NCI-H146 treated with DMSO at 0.1 percent for 48 hours (cell line): ENCODE measurements around the gene HIGD1C.
A peak's percentile ranks its signal among the peaks of the same experiment; 100 is the strongest.
"Not testable (repeated sequence)": the region's sequence is repeated elsewhere in the genome, so short reads cannot be mapped to it uniquely, and the experiment has no call there.

Experiments used
- DNase-seq: peaks from one replicate; lab custom pipeline; 2025; ENCODE audit not compliant: unreplicated experiment; lab: John Stamatoyannopoulos, UW

The HIGD1C gene

GRCh38 chr12:50952510-50952909 lies at the start of gene HIGD1C:
TSS of gene HIGD1C (plus strand) at chr12:50952544. CDS start at chr12:50953999, 1,455 bp downstream.
- no peak for DNase-seq

GRCh38 chr12:50908479-50908878 lies 43.9 kb upstream of the HIGD1C start:
- DNase-seq = not testable (repeated sequence)

DNA sequence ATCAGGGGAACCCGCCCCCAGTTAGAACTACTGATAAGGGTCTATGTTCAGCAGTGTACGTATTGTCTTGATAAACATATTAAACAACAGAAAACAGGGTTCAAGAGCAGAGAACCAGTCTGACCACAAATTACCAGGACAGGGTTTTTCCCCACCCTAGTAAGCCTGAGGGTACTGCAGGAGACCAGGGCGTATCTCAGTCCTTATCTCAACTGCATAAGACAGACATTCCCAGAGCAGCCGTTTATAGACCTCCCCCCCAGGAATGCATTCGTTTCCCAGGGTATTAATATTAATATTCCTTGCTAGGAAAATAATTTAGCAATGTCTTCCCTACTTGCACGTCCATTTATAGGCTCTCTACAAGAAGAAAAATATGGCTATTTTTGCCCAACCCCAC lies 40.0 kb upstream of the HIGD1C start:
- not testable (repeated sequence) for DNase-seq

- no peak for DNase-seq
Measured at GRCh38 chr12:50913224-50913623, 39.1 kb upstream of the HIGD1C start.

- DNase-seq = no peak
Measured at GRCh38 chr12:50914872-50915484, 37.4 kb upstream of the HIGD1C start.

DNA sequence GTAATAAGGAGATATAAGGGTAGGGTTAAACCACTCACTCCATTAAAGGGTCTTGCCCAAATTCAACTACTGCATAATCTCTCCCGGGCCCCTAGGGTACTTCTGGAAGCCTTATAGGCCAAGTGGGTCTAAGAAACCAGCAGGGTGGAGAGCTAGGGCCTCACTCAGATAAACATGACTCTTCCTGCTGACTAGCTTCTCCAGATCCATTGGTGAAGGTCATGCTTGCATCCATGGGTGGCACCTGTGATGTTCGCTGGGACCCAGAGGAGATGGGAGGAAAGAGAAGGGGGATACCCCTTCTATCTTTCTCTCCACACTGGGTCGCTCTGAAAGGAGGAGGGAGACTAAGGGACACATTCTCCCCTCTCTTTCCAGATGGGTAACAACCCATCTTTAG lies 36.1 kb upstream of the HIGD1C start:
- DNase-seq = no peak

GRCh38 chr12:50918584-50919316 lies 33.6 kb upstream of the HIGD1C start:
- no peak for DNase-seq

DNA sequence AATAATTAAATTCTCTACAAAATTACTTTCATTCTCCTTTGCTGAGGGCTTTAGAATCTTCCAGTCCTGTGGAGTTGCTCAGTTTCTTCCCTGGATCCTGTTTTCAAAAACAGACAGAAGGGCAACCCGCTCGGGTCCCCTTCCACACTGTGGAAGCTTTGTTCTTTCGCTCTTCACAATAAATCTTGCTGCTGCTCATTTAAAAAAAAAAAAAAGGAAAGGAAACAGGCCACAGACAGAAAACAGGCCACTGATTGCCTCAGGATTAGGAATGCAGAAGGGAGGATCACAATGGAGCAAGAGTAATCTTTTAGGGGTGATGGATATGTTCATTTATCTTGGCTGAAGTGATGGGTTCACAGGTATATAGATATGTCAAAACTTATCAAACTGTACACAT lies 29.5 kb upstream of the HIGD1C start:
- DNase-seq = no peak

DNA sequence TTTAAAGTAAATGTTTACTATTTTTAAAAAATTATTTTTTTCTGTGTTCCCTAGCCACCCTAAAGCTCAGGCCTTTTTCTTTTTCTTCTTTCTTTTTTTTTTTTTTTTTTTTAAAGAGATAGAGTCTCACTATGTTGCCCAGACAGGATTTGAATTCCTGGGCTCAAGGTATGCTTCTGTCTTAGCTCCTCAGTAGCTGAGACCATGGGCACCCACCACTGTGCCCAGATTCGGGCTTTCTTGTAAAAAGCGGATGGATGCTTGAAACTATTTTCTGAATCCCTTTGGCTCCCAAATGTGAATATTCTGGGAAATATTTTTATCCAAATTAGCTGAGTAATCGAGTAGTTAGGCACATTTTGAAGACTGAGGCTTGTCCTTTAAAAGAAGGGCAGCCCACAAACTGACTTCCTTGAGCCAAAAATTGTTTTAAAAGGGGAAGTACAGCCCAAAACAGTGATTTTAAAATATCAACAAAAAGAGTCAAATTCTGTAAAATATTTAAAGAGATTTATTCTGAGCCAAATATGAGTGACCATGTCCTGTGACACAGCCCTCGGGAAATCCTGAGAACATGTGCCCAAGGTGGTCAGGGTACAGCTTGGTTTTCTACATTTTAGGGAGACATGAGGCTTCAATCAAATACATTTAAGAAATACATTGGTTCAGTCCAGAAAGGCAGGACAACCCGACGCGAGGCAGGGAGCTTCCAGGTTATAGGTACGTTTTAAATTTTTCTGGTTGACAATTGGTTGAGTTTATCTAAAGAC lies 28.8 kb upstream of the HIGD1C start:
- DNase-seq = no peak

DNA sequence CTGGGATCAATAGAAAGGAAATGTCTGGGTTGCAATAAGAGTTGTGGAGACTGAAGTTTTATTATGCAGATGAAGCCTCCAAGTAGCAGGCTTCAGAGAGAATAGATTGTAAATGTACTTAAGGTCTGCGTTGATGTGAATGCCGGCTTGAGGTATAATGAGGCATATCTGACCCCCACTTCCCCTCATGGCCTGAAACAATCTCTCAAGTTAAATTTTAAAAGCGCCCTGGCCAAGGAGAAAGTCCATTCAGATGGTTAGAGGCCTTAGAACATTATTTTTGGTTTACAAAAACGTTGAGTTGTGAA lies 28.3 kb upstream of the HIGD1C start:
- DNase-seq = peak; percentile 73

DNA sequence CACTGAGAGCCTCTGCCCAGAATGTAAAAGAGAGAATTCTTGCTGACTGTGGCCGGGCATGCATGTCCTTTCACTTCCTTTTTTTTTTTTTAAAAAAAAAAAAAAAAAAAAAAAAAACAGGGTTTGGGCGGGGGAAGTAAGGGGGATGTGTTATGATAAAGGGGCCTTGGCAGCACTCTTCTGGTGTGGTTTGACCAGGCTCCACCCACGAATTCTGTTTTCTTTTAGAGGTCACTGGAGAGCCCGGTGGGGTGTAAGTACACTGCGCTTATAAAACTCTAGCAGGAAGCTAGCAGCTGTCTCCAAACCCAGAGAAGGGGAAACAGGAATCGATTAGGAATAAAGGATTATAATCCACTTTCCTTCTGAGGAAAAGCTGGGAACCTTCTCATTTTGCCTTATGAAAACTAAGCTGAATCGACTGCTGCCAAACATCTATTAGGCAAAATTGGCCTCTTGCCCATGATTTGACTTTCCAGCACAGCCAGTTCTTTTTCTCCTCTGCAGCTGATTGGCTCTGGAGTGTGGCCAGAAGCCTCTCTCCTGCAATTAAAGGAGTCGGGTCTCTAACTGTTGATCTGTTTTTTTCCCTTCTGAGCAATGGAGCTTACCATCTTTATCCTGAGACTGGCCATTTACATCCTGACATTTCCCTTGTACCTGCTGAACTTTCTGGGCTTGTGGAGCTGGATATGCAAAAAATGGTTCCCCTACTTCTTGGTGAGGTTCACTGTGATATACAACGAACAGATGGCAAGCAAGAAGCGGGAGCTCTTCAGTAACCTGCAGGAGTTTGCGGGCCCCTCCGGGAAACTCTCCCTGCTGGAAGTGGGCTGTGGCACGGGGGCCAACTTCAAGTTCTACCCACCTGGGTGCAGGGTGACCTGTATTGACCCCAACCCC lies 27.7 kb upstream of the HIGD1C start:
- DNase-seq = peak; percentile 90

DNA sequence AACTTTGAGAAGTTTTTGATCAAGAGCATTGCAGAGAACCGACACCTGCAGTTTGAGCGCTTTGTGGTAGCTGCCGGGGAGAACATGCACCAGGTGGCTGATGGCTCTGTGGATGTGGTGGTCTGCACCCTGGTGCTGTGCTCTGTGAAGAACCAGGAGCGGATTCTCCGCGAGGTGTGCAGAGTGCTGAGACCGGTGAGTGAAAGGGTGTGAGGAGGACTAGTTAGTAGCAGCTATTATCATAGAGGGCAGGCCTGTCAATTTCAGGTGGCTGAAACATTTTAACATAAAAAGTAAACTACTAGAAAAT lies 27.0 kb upstream of the HIGD1C start:
- no peak for DNase-seq

DNA sequence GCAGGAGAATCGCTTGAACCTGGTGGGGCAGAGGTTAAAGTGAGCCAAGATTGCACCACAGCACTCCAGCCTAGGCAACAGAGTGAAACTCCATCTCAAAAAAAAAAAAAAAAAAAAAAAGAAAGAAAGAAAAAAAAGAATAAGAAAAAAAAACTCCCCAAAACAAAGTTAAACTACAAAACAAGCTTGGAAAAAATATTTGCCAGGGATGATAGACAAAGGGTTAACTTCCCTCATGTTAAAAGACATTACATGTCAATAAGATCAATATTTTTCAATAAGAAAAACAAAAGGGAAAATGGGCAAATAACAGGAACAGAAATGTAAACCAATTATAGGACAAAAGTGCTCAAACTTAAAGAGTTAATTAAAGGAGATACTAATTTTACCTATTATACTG lies 26.4 kb upstream of the HIGD1C start:
- DNase-seq = no peak

- no peak for DNase-seq
Measured at GRCh38 chr12:50926415-50926814, 25.9 kb upstream of the HIGD1C start.

- DNase-seq = not testable (repeated sequence)
Measured at GRCh38 chr12:50926932-50927331, 25.4 kb upstream of the HIGD1C start.

GRCh38 chr12:50927356-50927755 lies 25.0 kb upstream of the HIGD1C start:
- DNase-seq = no peak

- DNase-seq = no peak
Measured at GRCh38 chr12:50927766-50928224, 24.5 kb upstream of the HIGD1C start.

- DNase-seq = no peak
Measured at GRCh38 chr12:50928392-50928791, 24.0 kb upstream of the HIGD1C start.

DNA sequence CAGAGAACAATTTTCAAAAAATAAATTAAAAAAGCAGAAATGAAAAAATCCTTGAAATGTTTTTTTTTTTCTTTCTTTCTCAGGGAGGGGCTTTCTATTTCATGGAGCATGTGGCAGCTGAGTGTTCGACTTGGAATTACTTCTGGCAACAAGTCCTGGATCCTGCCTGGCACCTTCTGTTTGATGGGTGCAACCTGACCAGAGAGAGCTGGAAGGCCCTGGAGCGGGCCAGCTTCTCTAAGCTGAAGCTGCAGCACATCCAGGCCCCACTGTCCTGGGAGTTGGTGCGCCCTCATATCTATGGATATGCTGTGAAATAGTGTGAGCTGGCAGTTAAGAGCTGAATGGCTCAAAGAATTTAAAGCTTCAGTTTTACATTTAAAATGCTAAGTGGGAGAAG lies 22.5 kb upstream of the HIGD1C start:
- DNase-seq = no peak

GRCh38 chr12:50930477-50930876 lies 21.9 kb upstream of the HIGD1C start:
- not testable (repeated sequence) for DNase-seq

- DNase-seq = no peak
Measured at GRCh38 chr12:50932787-50933280, 19.5 kb upstream of the HIGD1C start.
